CD14-positive monocyte (primary cell): Measurements from ENCODE around the gene USP24. TPM values are rescaled to one million over a fixed set of nuclear protein-coding genes. Genes with fewer than 3 reads are reported as not detected.

ENCODE experiments used
- DNase-seq, 3 donors: peaks; one replicate each; pipeline ENCODE4 v3.0.0-alpha.2; 2011 to 2022
- H2AFZ ChIP-seq: 2 replicates; pipeline ENCODE4 v1.6.0; 2012; ENCODE audit warnings: mild to moderate bottlenecking, low read depth, low read length, inconsistent platforms; ENCODE audit not compliant: insufficient read depth, poor library complexity, severe bottlenecking
- H3K27ac ChIP-seq, 2 donors: 1 replicate in 1 of 2; 2 replicates in 1 of 2; pipeline ENCODE4 v1.5.1; 2012 to 2013; ENCODE audit warnings: low read length in 2 of 2, control low read depth in 1 of 2, inconsistent platforms in 1 of 2, low read depth in 1 of 2, mild to moderate bottlenecking in 1 of 2
- H3K27me3 ChIP-seq, 2 donors: one replicate each; pipeline versions ENCODE4 v1.6.0 to v1.6.1; 2011 to 2013; ENCODE audit warnings: low read length in 2 of 2; ENCODE audit not compliant: control insufficient read depth in 2 of 2, insufficient read depth in 2 of 2
- H3K36me3 ChIP-seq, 2 donors: replicated peaks in 1 of 2; 1 replicate in 1 of 2; 2 replicates in 1 of 2; pipeline versions ENCODE4 v1.5.1 to v1.6.1; 2012 to 2013; ENCODE audit warnings: low read length in 2 of 2, control low read depth in 1 of 2, inconsistent platforms in 1 of 2, mild to moderate bottlenecking in 1 of 2; ENCODE audit not compliant: insufficient read depth in 2 of 2, control insufficient read depth in 1 of 2
- H3K4me1 ChIP-seq, 2 donors: 1 replicate in 1 of 2; 2 replicates in 1 of 2; pipeline versions ENCODE4 v1.5.1 to v1.6.1; 2012 to 2013; ENCODE audit warnings: low read length in 2 of 2, control low read depth in 1 of 2, inconsistent platforms in 1 of 2, mild to moderate bottlenecking in 1 of 2, moderate library complexity in 1 of 2; ENCODE audit not compliant: insufficient read depth in 2 of 2, control insufficient read depth in 1 of 2
- H3K4me2 ChIP-seq: replicated peaks from 2 replicates; pipeline ENCODE3; 2012; ENCODE audit warnings: low read length, moderate library complexity, mild to moderate bottlenecking; ENCODE audit not compliant: poor library complexity, severe bottlenecking; ENCODE audit errors: extremely low read depth
- H3K4me3 ChIP-seq, 3 experiments: fragments of 200-600 bp in 1 of 3; sonication (generic) in 1 of 3; replicated peaks in 1 of 3; 1 replicate in 2 of 3; 2 replicates in 1 of 3; pipeline ENCODE4 v1.5.1; 2011 to 2013; ENCODE audit warnings: low read length in 3 of 3, mild to moderate bottlenecking in 3 of 3, control low read depth in 2 of 3, low read depth in 2 of 3, inconsistent platforms in 1 of 3, moderate library complexity in 1 of 3
- H3K79me2 ChIP-seq: 2 replicates; pipeline ENCODE4 v1.6.0; 2012; ENCODE audit warnings: mild to moderate bottlenecking, control low read depth, inconsistent platforms, low read length, moderate library complexity; ENCODE audit not compliant: insufficient read depth
- H3K9ac ChIP-seq: 2 replicates; pipeline ENCODE4 v1.6.0; 2017; ENCODE audit warnings: low read length, mild to moderate bottlenecking; ENCODE audit not compliant: insufficient read depth, poor library complexity, severe bottlenecking
- H3K9me3 ChIP-seq, 2 donors: replicated peaks in 1 of 2; 1 replicate in 1 of 2; 2 replicates in 1 of 2; pipeline versions ENCODE4 v1.5.1 to v1.6.1; 2012 to 2013; ENCODE audit warnings: low read length in 2 of 2, control low read depth in 1 of 2; ENCODE audit not compliant: control insufficient read depth in 1 of 2, insufficient read depth in 1 of 2
- H4K20me1 ChIP-seq: 2 replicates; pipeline ENCODE4 v1.6.0; 2012; ENCODE audit warnings: mild to moderate bottlenecking, low read length, control low read depth, moderate library complexity; ENCODE audit not compliant: insufficient read depth
- H3K27ac Mint-ChIP-seq, 7 donors: one replicate each; pipeline ENCODE4 v1.8.0; 2020; ENCODE audit warnings: mild to moderate bottlenecking in 7 of 7, mixed read lengths in 7 of 7, moderate library complexity in 6 of 7, inconsistent platforms in 2 of 7
- H3K27me3 Mint-ChIP-seq, 3 donors: one replicate each; pipeline ENCODE4 v1.8.0; 2021 to 2022; ENCODE audit warnings: low read depth in 3 of 3, mild to moderate bottlenecking in 3 of 3, mixed read lengths in 3 of 3, moderate library complexity in 3 of 3, inconsistent platforms in 1 of 3
- H3K36me3 Mint-ChIP-seq, 2 donors: one replicate each; pipeline ENCODE4 v1.8.0; 2020; ENCODE audit warnings: mixed read lengths in 2 of 2, inconsistent platforms in 1 of 2, mild to moderate bottlenecking in 1 of 2
- H3K4me1 Mint-ChIP-seq: one replicate; pipeline ENCODE4 v1.8.0; 2020; ENCODE audit warnings: mild to moderate bottlenecking, mixed read lengths
- H3K4me3 Mint-ChIP-seq, 2 donors: one replicate each; pipeline ENCODE4 v1.8.0; 2020; ENCODE audit warnings: mild to moderate bottlenecking in 2 of 2, mixed read lengths in 2 of 2, moderate library complexity in 1 of 2
- H3K9me3 Mint-ChIP-seq, 7 donors: one replicate each; pipeline ENCODE4 v1.8.0; 2020 to 2022; ENCODE audit warnings: mixed read lengths in 7 of 7, mild to moderate bottlenecking in 6 of 7, moderate library complexity in 6 of 7, inconsistent platforms in 2 of 7
- WGBS: methylation state at CpG from one replicate; pipeline ENCODE4 v1.1.5; 2013; ENCODE audit warnings: missing lambda C conversion rate; ENCODE audit not compliant: insufficient coverage; 5-methylcytosine and 5-hydroxymethylcytosine counted together
- intact Hi-C, 2 donors: fragments of 100-400 bp; cut with micrococcal nuclease; formaldehyde crosslinking; loops; one replicate each; pipeline versions ENCODE4 v1.15.0 to v1.15.1; 2023
- polyA plus RNA-seq, 3 donors: library from polyadenylated mRNA; depleted of rRNA in 1 of 3; unstranded in 2 of 3; stranded (reverse) in 1 of 3; fragments of 300-500 nt in 2 of 3; fragments of >200 nt in 1 of 3; fragmentation: Illumina TruSeq in 2 of 3; gene quantifications; 1 replicate in 2 of 3; 2 replicates in 1 of 3; pipeline ENCODE4 v1.2.3, GENCODE V29; 2012 to 2021
- TF ChIP-seq, protein P1 (sequence below): fragments of 200-600 bp; IDR thresholded peaks from one replicate; pipeline ENCODE4 v1.8.0; 2022; ENCODE audit warnings: antibody characterized with exemption, mild to moderate bottlenecking

USP24 gene
- polyA plus RNA-seq, 3 donors, result 1.1 to 14.2 (median 2.1) TPM

DNA sequence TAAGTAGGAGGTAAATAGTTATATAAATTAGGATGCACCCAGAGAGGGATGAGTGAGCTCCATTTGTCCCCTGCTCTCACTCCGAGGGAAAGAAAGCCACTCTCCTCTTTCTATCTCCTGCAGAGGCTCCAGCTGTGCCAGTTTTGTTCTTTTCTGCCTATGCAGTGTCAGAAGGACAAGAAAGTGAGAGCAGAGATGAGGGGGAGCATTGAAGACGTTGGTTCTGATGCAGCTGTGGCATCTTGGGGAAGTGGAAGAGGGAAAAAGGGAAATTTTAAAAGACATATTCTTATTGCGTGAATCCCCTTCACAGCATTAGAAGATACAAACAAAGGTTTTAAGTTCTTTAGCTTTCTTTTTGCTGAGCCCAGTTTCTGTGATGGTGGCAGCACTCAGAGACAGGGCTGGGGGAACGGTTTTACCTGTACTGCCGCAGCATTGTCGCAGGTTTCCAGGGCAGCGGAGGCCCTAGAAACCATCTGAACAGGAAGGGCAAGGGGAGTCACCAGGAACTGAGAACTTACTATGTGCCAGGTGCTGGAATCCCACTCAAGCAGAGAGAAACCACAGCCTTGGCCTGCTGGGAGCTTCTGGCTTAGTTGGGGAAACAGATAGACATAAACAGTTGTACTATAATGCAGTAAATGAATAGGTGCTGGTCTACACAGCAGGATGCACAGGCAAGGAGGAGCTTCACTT is 44.9 kb upstream of the USP24 start:
- Histone ChIP-seq H3K9me3 (no peaks in the 10 kb centered on the region), H3K36me3 (no peaks in the 10 kb centered on the region), H2AFZ (peak overlapping the region; percentile 53), H3K79me2 (no peaks in the 10 kb centered on the region), H4K20me1 (no peaks in the 10 kb centered on the region), H3K9ac (no peak overlapping the region), H3K4me2 (no peak overlapping the region), H3K27me3 (no peaks in the 10 kb centered on the region), H3K4me3 (no peak overlapping the region), H3K4me1 (peaks cover 4 to 12% of the 10 kb centered on the region in 2 donors), H3K27ac (no peak overlapping the region)
- Mint-ChIP-seq H3K36me3 (peaks cover 0 to 3% of the 10 kb centered on the region in 2 donors), H3K4me3 (no peak overlapping the region), H3K9me3 (peaks cover 0 to 2% (median 0%) of the 10 kb centered on the region in 7 donors), H3K27me3 (peaks cover 0 to 1% (median 0%) of the 10 kb centered on the region in 3 donors), H3K27ac (peak overlapping the region in 1 of 7 donors; percentile 22), H3K4me1 (peaks cover 18% of the 10 kb centered on the region)
- WGBS, result 51% methylated on average over 4 of the region's 7 CpGs
- intact Hi-C loops, result no loop called here
- TF ChIP-seq, protein P1, sequence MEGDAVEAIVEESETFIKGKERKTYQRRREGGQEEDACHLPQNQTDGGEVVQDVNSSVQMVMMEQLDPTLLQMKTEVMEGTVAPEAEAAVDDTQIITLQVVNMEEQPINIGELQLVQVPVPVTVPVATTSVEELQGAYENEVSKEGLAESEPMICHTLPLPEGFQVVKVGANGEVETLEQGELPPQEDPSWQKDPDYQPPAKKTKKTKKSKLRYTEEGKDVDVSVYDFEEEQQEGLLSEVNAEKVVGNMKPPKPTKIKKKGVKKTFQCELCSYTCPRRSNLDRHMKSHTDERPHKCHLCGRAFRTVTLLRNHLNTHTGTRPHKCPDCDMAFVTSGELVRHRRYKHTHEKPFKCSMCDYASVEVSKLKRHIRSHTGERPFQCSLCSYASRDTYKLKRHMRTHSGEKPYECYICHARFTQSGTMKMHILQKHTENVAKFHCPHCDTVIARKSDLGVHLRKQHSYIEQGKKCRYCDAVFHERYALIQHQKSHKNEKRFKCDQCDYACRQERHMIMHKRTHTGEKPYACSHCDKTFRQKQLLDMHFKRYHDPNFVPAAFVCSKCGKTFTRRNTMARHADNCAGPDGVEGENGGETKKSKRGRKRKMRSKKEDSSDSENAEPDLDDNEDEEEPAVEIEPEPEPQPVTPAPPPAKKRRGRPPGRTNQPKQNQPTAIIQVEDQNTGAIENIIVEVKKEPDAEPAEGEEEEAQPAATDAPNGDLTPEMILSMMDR, result no peak
- no peak for DNase-seq

DNA sequence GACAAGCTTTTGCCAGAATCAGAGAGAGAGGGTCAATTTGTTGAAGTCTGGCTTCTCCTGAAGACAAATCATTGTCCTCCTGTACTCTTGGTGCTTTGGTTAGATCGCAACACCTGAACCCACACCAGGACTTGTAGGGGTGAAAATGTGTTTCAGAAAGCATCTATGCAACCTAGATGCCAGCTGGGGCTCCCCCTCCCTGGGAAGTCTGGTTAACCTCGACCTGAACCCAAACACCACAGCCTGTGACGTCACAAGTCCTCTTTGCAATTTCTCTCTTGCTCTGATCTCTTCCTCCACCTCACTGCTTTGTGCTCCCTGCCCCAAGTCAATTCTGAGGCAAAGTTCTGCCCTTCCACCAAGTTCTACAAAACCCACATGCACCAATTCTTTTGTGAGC is 42.8 kb upstream of the USP24 start:
- 8% methylated on average over 2 of the region's 3 CpGs for WGBS
- H3K4me2 ChIP-seq, result no peak overlapping the region
- peak overlapping the region; percentile 54 for H2AFZ ChIP-seq

More for the DNA sequence above, 42.8 kb upstream of the USP24 start:
- no peaks in the 10 kb centered on the region for H4K20me1 ChIP-seq
- TF ChIP-seq, protein P1, result no peak
- peaks cover 18% of the 10 kb centered on the region for H3K4me1 Mint-ChIP-seq
- DNase-seq, result peak in 2 of 3 donors; percentile 19 to 41
- H3K27ac ChIP-seq, result no peak overlapping the region
- no peaks in the 10 kb centered on the region for H3K9me3 ChIP-seq
- H3K4me3 Mint-ChIP-seq, result no peak overlapping the region
- H3K4me1 ChIP-seq, result peaks cover 4 to 12% of the 10 kb centered on the region in 2 donors
- peaks cover 0 to 3% of the 10 kb centered on the region in 2 donors for H3K36me3 Mint-ChIP-seq
- peaks cover 0 to 2% (median 0%) of the 10 kb centered on the region in 7 donors for H3K9me3 Mint-ChIP-seq
- H3K4me3 ChIP-seq, result no peak overlapping the region
- no peaks in the 10 kb centered on the region for H3K36me3 ChIP-seq
- no peaks in the 10 kb centered on the region for H3K27me3 ChIP-seq
- H3K79me2 ChIP-seq, result no peaks in the 10 kb centered on the region
- intact Hi-C loops, result no loop called here
- peak overlapping the region in 5 of 7 donors; percentile 3 to 60 (median 34) for H3K27ac Mint-ChIP-seq
- peaks cover 0 to 1% (median 0%) of the 10 kb centered on the region in 3 donors for H3K27me3 Mint-ChIP-seq
- no peak overlapping the region for H3K9ac ChIP-seq
